H1 (cell line): ENCODE results near the gene CCDC136. TPM values are rescaled to one million over a fixed set of nuclear protein-coding genes. Genes with fewer than 3 reads are reported as not detected.

Experiments
- CTCF ChIA-PET: fragments of 300-600 bp; sonication (Branson Sonifier 250); formaldehyde crosslinking; loops from one replicate; lab custom pipeline; 2021; ENCODE audit not compliant: partially characterized antibody; lab: Charles Lee
- POLR2A ChIA-PET: fragments of 300-600 bp; sonication (Branson Sonifier 250); formaldehyde crosslinking; loops from one replicate; lab custom pipeline; 2021; ENCODE audit warnings: inconsistent platforms; ENCODE audit not compliant: partially characterized antibody; lab: Charles Lee
- DNase-seq, 2 experiments: peaks; one replicate each; pipeline versions ENCODE4 v3.0.0 to v3.0.0-alpha.2; 2010 to 2022; ENCODE audit warnings: low spot score in 2 of 2, low read depth in 1 of 2, mixed read lengths in 1 of 2
- FAIRE-seq: peaks from 2 replicates; lab custom pipeline; 2011; peaks lifted over from hg19 to GRCh38; lab: Jason Lieb, UNC
- H2AFZ ChIP-seq: 2 replicates; pipeline ENCODE4 v1.8.1; 2012; ENCODE audit warnings: low read length, inconsistent platforms
- H2AK5ac ChIP-seq: 2 replicates; pipeline ENCODE4 v1.6.1; 2013; ENCODE audit warnings: low read depth, low read length
- H2BK120ac ChIP-seq: replicated peaks from 2 replicates; pipeline ENCODE3; 2013; ENCODE audit warnings: low read depth, low read length, inconsistent platforms
- H2BK12ac ChIP-seq: 2 replicates; pipeline ENCODE4 v1.6.1; 2013; ENCODE audit warnings: low read depth, low read length
- H2BK15ac ChIP-seq: 2 replicates; pipeline ENCODE4 v1.6.1; 2013; ENCODE audit warnings: low read length
- H2BK20ac ChIP-seq: 2 replicates; pipeline ENCODE4 v1.6.1; 2013; ENCODE audit warnings: low read length
- H2BK5ac ChIP-seq: 2 replicates; pipeline ENCODE4 v1.6.1; 2013; ENCODE audit warnings: low read depth, low read length
- H3K14ac ChIP-seq: 2 replicates; pipeline ENCODE4 v1.6.1; 2013; ENCODE audit warnings: inconsistent platforms; ENCODE audit not compliant: insufficient read length
- H3K18ac ChIP-seq: 2 replicates; pipeline ENCODE4 v1.6.1; 2013; ENCODE audit warnings: low read length; ENCODE audit errors: extremely low read depth
- H3K23ac ChIP-seq: 2 replicates; pipeline ENCODE4 v1.6.1; 2013; ENCODE audit warnings: inconsistent platforms; ENCODE audit not compliant: insufficient read length
- H3K23me2 ChIP-seq: 2 replicates; pipeline ENCODE4 v1.6.1; 2013; ENCODE audit warnings: low read depth, low read length
- H3K27ac ChIP-seq: 2 replicates; pipeline ENCODE4 v1.6.1; 2011; ENCODE audit warnings: low read depth, low read length, inconsistent platforms
- H3K27me3 ChIP-seq, 4 experiments: replicated peaks in 1 of 4; 1 replicate in 1 of 4; 2 replicates in 3 of 4; pipeline versions ENCODE4 v1.6.1 to v1.8.1; 2011 to 2013; ENCODE audit warnings: low read length in 3 of 4, mild to moderate bottlenecking in 3 of 4, inconsistent platforms in 2 of 4, mixed read lengths in 2 of 4, moderate library complexity in 1 of 4; ENCODE audit not compliant: control insufficient read depth in 3 of 4, insufficient read depth in 3 of 4; ENCODE audit errors: extremely low read depth in 1 of 4
- H3K36me3 ChIP-seq, 4 experiments: 2 replicates each; pipeline versions ENCODE4 v1.6.1 to v1.8.1; 2011 to 2013; ENCODE audit warnings: mild to moderate bottlenecking in 4 of 4, low read length in 3 of 4, moderate library complexity in 2 of 4, control low read depth in 1 of 4, inconsistent platforms in 1 of 4; ENCODE audit not compliant: insufficient read depth in 4 of 4, control insufficient read depth in 2 of 4
- H3K4ac ChIP-seq: replicated peaks from 2 replicates; pipeline ENCODE3; 2013; ENCODE audit warnings: low read length, low read depth, mixed read lengths, inconsistent platforms; ENCODE audit not compliant: insufficient read length
- H3K4me1 ChIP-seq, 4 experiments: replicated peaks in 1 of 4; 1 replicate in 1 of 4; 2 replicates in 3 of 4; pipeline versions ENCODE4 v1.6.1 to v1.8.1; 2011 to 2013; ENCODE audit warnings: low read length in 3 of 4, inconsistent platforms in 2 of 4, mixed read lengths in 1 of 4; ENCODE audit not compliant: insufficient read depth in 4 of 4, control insufficient read depth in 3 of 4
- H3K4me2 ChIP-seq, 2 experiments: 2 replicates each; pipeline versions ENCODE4 v1.6.1 to v1.8.1; 2011 to 2013; ENCODE audit warnings: low read depth in 2 of 2, low read length in 2 of 2, control low read depth in 1 of 2, inconsistent platforms in 1 of 2, mild to moderate bottlenecking in 1 of 2; ENCODE audit not compliant: insufficient read depth in 1 of 2
- H3K4me3 ChIP-seq, 4 experiments: fragments of 200-600, 300-600 bp in 1 of 4; sonication (generic), shearing (Covaris generic), sonication (Bioruptor Twin) in 1 of 4; 2 replicates each; pipeline versions ENCODE4 v1.5.1 to v1.8.1; 2011 to 2016; ENCODE audit warnings: low read length in 4 of 4, low read depth in 3 of 4, control low read depth in 2 of 4, inconsistent platforms in 2 of 4, mild to moderate bottlenecking in 2 of 4, mixed read lengths in 1 of 4, moderate library complexity in 1 of 4; ENCODE audit not compliant: insufficient read depth in 2 of 4; ENCODE audit errors: extremely low read depth in 1 of 4
- H3K56ac ChIP-seq: replicated peaks from 2 replicates; pipeline ENCODE3; 2013; ENCODE audit warnings: low read depth, mild to moderate bottlenecking, mixed read lengths, low read length, inconsistent platforms; ENCODE audit not compliant: insufficient read length
- H3K79me1 ChIP-seq: 2 replicates; pipeline ENCODE4 v1.6.1; 2013; ENCODE audit warnings: low read depth, low read length, control low read depth
- H3K79me2 ChIP-seq, 2 experiments: 2 replicates each; pipeline versions ENCODE4 v1.6.1 to v1.8.1; 2012 to 2013; ENCODE audit warnings: low read length in 2 of 2, mild to moderate bottlenecking in 2 of 2, inconsistent platforms in 1 of 2; ENCODE audit not compliant: insufficient read depth in 2 of 2, control insufficient read depth in 1 of 2
- H3K9ac ChIP-seq, 4 experiments: replicated peaks in 1 of 4; 1 replicate in 1 of 4; 2 replicates in 3 of 4; pipeline versions ENCODE4 v1.6.1 to v1.8.1; 2011 to 2013; ENCODE audit warnings: low read depth in 3 of 4, low read length in 3 of 4, control low read depth in 2 of 4, mild to moderate bottlenecking in 2 of 4, moderate library complexity in 2 of 4, inconsistent platforms in 1 of 4; ENCODE audit errors: extremely low read depth in 1 of 4
- H3K9me3 ChIP-seq, 2 experiments: 2 replicates each; pipeline versions ENCODE4 v1.6.1 to v1.8.1; 2012 to 2013; ENCODE audit warnings: mild to moderate bottlenecking in 2 of 2, moderate library complexity in 2 of 2, control low read depth in 1 of 2, inconsistent platforms in 1 of 2, low read depth in 1 of 2, low read length in 1 of 2, mixed read lengths in 1 of 2; ENCODE audit not compliant: insufficient read depth in 2 of 2
- H4K20me1 ChIP-seq, 2 experiments: replicated peaks in 1 of 2; 2 replicates each; pipeline versions ENCODE3 to v1.8.1; 2011 to 2013; ENCODE audit warnings: inconsistent platforms in 2 of 2, low read length in 2 of 2, mild to moderate bottlenecking in 1 of 2; ENCODE audit not compliant: insufficient read depth in 2 of 2, control insufficient read depth in 1 of 2
- H4K5ac ChIP-seq: 2 replicates; pipeline ENCODE4 v1.6.1; 2013; ENCODE audit warnings: low read length, low read depth, mixed read lengths, inconsistent platforms; ENCODE audit not compliant: insufficient read length
- H4K8ac ChIP-seq: 2 replicates; pipeline ENCODE4 v1.8.0; 2013; ENCODE audit warnings: mild to moderate bottlenecking, moderate library complexity, low read length, inconsistent platforms; ENCODE audit not compliant: insufficient read depth; ENCODE audit errors: extremely low read depth
- H4K91ac ChIP-seq: replicated peaks from 2 replicates; pipeline ENCODE3; 2013; ENCODE audit warnings: low read length, mixed read lengths, inconsistent platforms; ENCODE audit not compliant: insufficient read length
- BRCA1 ChIP-seq: IDR thresholded peaks from 2 replicates; pipeline ENCODE4 v1.6.1; 2012; ENCODE audit warnings: low read depth, low read length, improper control_type of control experiment
- EGR1 ChIP-seq: IDR thresholded peaks from 2 replicates; pipeline ENCODE4 v1.6.1; 2011; ENCODE audit warnings: low read depth, low read length, borderline replicate concordance
- POLR2A ChIP-seq, 2 experiments: IDR thresholded peaks; 1 replicate in 1 of 2; 2 replicates in 1 of 2; pipeline ENCODE4 v1.6.1; 2011; ENCODE audit warnings: low read depth in 2 of 2, low read length in 2 of 2, mild to moderate bottlenecking in 2 of 2; ENCODE audit errors: control extremely low read depth in 1 of 2
- SIX5 ChIP-seq: IDR thresholded peaks from 2 replicates; pipeline ENCODE4 v1.6.1; 2011; ENCODE audit warnings: mild to moderate bottlenecking, low read depth, low read length
- ZNF274 ChIP-seq: IDR thresholded peaks from 2 replicates; pipeline ENCODE4 v1.7.0; 2012; ENCODE audit warnings: low read length, borderline replicate concordance; ENCODE audit errors: extremely low read depth
- WGBS, 2 experiments: shearing (Covaris generic) in 1 of 2; methylation state at CpG; one replicate each; pipeline versions ENCODE4 v1.1.6 to v1.1.7; 2013 to 2015; ENCODE audit warnings: low lambda C conversion rate in 2 of 2, mixed read lengths in 2 of 2, inconsistent platforms in 1 of 2, low coverage in 1 of 2, missing lambda C conversion rate in 1 of 2; ENCODE audit not compliant: insufficient replicate concordance in 2 of 2, insufficient coverage in 1 of 2, insufficient read length in 1 of 2; ENCODE audit errors: extremely low coverage in 1 of 2, missing lambda C conversion rate in 1 of 2; 5-methylcytosine and 5-hydroxymethylcytosine counted together
- polyA plus RNA-seq, 7 experiments: library from polyadenylated mRNA; depleted of rRNA in 3 of 7; stranded (reverse) in 5 of 7; unstranded in 2 of 7; fragments of >200 nt in 5 of 7; fragments of 200-250 nt in 2 of 7; gene quantifications; 1 replicate in 5 of 7; 2 replicates in 1 of 7; 4 replicates in 1 of 7; pipeline versions ENCODE4 v1.2.1 to v1.2.3, GENCODE V29; 2011 to 2013; ENCODE audit warnings: missing spikeins in 2 of 7, mixed read lengths in 2 of 7
- total RNA-seq: library from RNA; stranded (reverse); fragmentation: NEBNext Ultra II Directional; extraction: Animal tissue kit (Norgen Biotek cat#: 25700); gene quantifications from 2 replicates; pipeline ENCODE4 v1.2.1, GENCODE V29; 2021
- TF ChIP-seq, protein P1 (sequence below): IDR thresholded peaks from 2 replicates; pipeline ENCODE4 v1.6.1; 2012; ENCODE audit warnings: low read length, inconsistent platforms

Gene CCDC136
- total and polyA plus RNA-seq, 2 of the 8 experiments (the other 6 are each of a cell fraction or from before 2014, with no cell fraction given), result 35.6 to 47.7 TPM

DNA sequence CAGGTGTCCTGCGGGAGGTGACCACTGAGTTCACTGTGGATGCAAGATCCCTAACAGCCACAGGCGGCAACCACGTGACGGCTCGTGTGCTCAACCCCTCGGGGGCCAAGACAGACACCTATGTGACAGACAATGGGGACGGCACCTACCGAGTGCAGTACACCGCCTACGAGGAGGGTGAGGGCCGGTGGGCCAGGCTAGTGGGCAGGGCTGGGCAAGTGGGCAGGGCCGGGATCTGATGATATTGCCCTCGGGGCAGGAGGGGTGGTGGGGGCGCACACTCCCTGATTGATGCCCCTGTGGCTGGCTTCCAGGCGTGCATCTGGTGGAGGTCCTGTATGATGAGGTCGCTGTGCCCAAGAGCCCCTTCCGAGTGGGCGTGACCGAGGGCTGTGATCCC, 54.2 kb downstream of the CCDC136 start:
- no peak overlapping the region for H2BK15ac ChIP-seq
- no peak overlapping the region for H2AK5ac ChIP-seq
- H2AFZ ChIP-seq, result no peak overlapping the region
- no peaks in the 10 kb centered on the region for H3K79me1 ChIP-seq
- H3K56ac ChIP-seq, result no peak overlapping the region
- H4K8ac ChIP-seq, result no peak overlapping the region; the same call in 1 of the 2 replicates
- H3K4me3 ChIP-seq, result no peak overlapping the region
- H3K9me3 ChIP-seq, result no peaks in the 10 kb centered on the region
- H3K4me2 ChIP-seq, result no peak overlapping the region
- H3K18ac ChIP-seq, result no peak overlapping the region
- H2BK20ac ChIP-seq, result no peak overlapping the region
- no peak overlapping the region for H3K4ac ChIP-seq
- H3K27ac ChIP-seq, result no peak overlapping the region
- H3K79me2 ChIP-seq, result no peaks in the 10 kb centered on the region
- H4K20me1 ChIP-seq, result peaks cover 0 to 2% of the 10 kb centered on the region in 2 experiments
- 91% methylated on average over 15 of the region's 19 CpGs; no CpG with 5 or more reads in 1 of the 2 experiments for WGBS, 2 experiments
- no peak overlapping the region for H3K23ac ChIP-seq
- H4K91ac ChIP-seq, result no peak overlapping the region
- DNase-seq (no peak), FAIRE-seq (no peak)
- H3K23me2 ChIP-seq, result no peaks in the 10 kb centered on the region
- H2BK120ac ChIP-seq, result no peak overlapping the region
- no peak overlapping the region for H3K14ac ChIP-seq
- no peak overlapping the region for H3K9ac ChIP-seq
- no peak overlapping the region for H2BK12ac ChIP-seq
- ChIA-PET CTCF (interaction anchor here (0.5 to 11.5 kb wide), 6 partner anchors 12 to 424 kb away, joined by 3 to 148 read pairs (median 38); partner anchors contain the start of gene ATP6V1F), POLR2A (interaction anchor here (1.0 kb wide), 1 partner anchor 14 kb away, joined by 4 read pairs; no protein-coding TSS in a partner anchor)
- H3K36me3 ChIP-seq, result no peaks in the 10 kb centered on the region
- H3K27me3 ChIP-seq, result no peaks in the 10 kb centered on the region; a peak in 1 of 7 replicates
- no peak overlapping the region for H4K5ac ChIP-seq
- no peak overlapping the region for H2BK5ac ChIP-seq
- H3K4me1 ChIP-seq, result peaks cover 0 to 5% (median 5%) of the 10 kb centered on the region in 4 experiments; a peak in 6 of 7 replicates
- TF ChIP-seq EGR1 (no peak), SIX5 (no peak), ZNF274 (no peak), BRCA1 (no peak), POLR2A (IDR thresholded peaks at IDR 0.05; ENCODE audit: control extremely low read depth in 1 of 2, low read depth in 2 of 2, low read length in 2 of 2) (no peak)
- TF ChIP-seq, protein P1, sequence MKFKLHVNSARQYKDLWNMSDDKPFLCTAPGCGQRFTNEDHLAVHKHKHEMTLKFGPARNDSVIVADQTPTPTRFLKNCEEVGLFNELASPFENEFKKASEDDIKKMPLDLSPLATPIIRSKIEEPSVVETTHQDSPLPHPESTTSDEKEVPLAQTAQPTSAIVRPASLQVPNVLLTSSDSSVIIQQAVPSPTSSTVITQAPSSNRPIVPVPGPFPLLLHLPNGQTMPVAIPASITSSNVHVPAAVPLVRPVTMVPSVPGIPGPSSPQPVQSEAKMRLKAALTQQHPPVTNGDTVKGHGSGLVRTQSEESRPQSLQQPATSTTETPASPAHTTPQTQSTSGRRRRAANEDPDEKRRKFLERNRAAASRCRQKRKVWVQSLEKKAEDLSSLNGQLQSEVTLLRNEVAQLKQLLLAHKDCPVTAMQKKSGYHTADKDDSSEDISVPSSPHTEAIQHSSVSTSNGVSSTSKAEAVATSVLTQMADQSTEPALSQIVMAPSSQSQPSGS, result no peak
